HEK293T (cell line): ENCODE data around the gene TNPO3.

Experiments used
- CTCF ChIA-PET: fragments of 350-600 bp; formaldehyde crosslinking; extraction: SDS; loops from one replicate; lab custom pipeline; 2021; ENCODE audit warnings: antibody characterized with exemption, inconsistent platforms; lab: Yijun Ruan, JAX
- POLR2A ChIA-PET: fragments of 350-600 bp; formaldehyde crosslinking; extraction: SDS; loops from one replicate; lab custom pipeline; 2020; ENCODE audit warnings: antibody characterized with exemption, inconsistent platforms; lab: Yijun Ruan, JAX
- DNase-seq: peaks from one replicate; pipeline ENCODE4 v3.0.0; 2012; ENCODE audit warnings: mixed read lengths; ENCODE audit errors: extremely low spot score
- ARNT ChIP-seq: fragments of 450-650 bp; IDR thresholded peaks from 2 replicates; pipeline ENCODE4 v1.6.1; 2017; ENCODE audit warnings: mild to moderate bottlenecking
- BHLHE40 ChIP-seq: fragments of 450-650 bp; IDR thresholded peaks from 2 replicates; pipeline ENCODE4 v1.6.1; 2016; ENCODE audit warnings: mild to moderate bottlenecking, moderate library complexity, borderline replicate concordance
- CTBP1 ChIP-seq: fragments of 450-650 bp; IDR thresholded peaks from 2 replicates; pipeline ENCODE4 v1.6.1; 2016; ENCODE audit warnings: borderline replicate concordance
- ELF4 ChIP-seq: fragments of 450-650 bp; IDR thresholded peaks from 2 replicates; pipeline ENCODE4 v1.6.1; 2017; ENCODE audit warnings: antibody characterized with exemption
- FOXA1 ChIP-seq: fragments of 450-650 bp; IDR thresholded peaks from 2 replicates; pipeline ENCODE4 v1.6.1; 2016; ENCODE audit warnings: mild to moderate bottlenecking
- FOXK2 ChIP-seq: fragments of 450-650 bp; IDR thresholded peaks from 2 replicates; pipeline ENCODE4 v1.6.1; 2016; ENCODE audit warnings: mild to moderate bottlenecking
- FOXM1 ChIP-seq: fragments of 450-650 bp; IDR thresholded peaks from 2 replicates; pipeline ENCODE4 v1.6.1; 2017; ENCODE audit warnings: mild to moderate bottlenecking, borderline replicate concordance
- HDGF ChIP-seq: fragments of 450-650 bp; IDR thresholded peaks from 2 replicates; pipeline ENCODE4 v1.6.1; 2017; ENCODE audit warnings: antibody characterized with exemption, borderline replicate concordance
- L3MBTL2 ChIP-seq: fragments of 450-650 bp; conservative IDR thresholded peaks from 2 replicates; pipeline ENCODE4 v1.6.1; 2016; ENCODE audit warnings: mild to moderate bottlenecking
- LEF1 ChIP-seq: fragments of 450-650 bp; IDR thresholded peaks from 2 replicates; pipeline ENCODE4 v1.6.1; 2017; ENCODE audit warnings: mild to moderate bottlenecking, borderline replicate concordance
- NFRKB ChIP-seq: fragments of 450-650 bp; IDR thresholded peaks from 2 replicates; pipeline ENCODE4 v1.6.1; 2016; ENCODE audit warnings: mild to moderate bottlenecking, moderate library complexity
- SP1 ChIP-seq: fragments of 450-650 bp; IDR thresholded peaks from 2 replicates; pipeline ENCODE4 v1.6.1; 2017
- SUZ12 ChIP-seq: fragments of 450-650 bp; IDR thresholded peaks from 2 replicates; pipeline ENCODE4 v1.6.1; 2016; ENCODE audit warnings: mild to moderate bottlenecking
- TARDBP ChIP-seq: fragments of 450-650 bp; IDR thresholded peaks from 2 replicates; pipeline ENCODE4 v1.6.1; 2016
- ZNF384 ChIP-seq: fragments of 450-650 bp; IDR thresholded peaks from 2 replicates; pipeline ENCODE4 v1.6.1; 2016
- TF ChIP-seq, protein P1 (sequence below): fragments of 450-650 bp; IDR thresholded peaks from 2 replicates; pipeline ENCODE4 v1.6.1; 2016

Gene TNPO3

DNA sequence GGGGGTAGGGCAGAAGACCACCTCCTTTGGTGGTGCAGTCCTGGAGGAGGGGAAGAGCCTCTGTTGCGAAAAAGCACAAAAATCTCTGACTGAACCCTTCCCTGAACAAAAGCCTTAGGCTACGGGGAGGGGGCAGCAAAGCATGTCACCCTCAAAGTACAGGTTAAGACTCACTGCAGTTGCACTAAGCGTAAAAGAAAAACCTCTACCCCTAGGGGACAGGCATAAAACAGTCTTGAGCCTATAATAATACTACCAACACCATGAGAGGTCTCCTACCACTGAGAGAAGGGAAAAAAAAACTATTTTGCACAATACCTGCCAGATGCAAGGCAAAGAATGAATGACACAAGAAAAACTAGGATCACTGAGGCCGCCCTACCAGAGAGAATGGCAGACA is 17.3 kb downstream of the TNPO3 start:
- no peak for TF ChIP-seq CTBP1
- no peak for TF ChIP-seq SP1
- no peak for TF ChIP-seq FOXM1
- no peak for TF ChIP-seq FOXA1
- TF ChIP-seq, protein P1, sequence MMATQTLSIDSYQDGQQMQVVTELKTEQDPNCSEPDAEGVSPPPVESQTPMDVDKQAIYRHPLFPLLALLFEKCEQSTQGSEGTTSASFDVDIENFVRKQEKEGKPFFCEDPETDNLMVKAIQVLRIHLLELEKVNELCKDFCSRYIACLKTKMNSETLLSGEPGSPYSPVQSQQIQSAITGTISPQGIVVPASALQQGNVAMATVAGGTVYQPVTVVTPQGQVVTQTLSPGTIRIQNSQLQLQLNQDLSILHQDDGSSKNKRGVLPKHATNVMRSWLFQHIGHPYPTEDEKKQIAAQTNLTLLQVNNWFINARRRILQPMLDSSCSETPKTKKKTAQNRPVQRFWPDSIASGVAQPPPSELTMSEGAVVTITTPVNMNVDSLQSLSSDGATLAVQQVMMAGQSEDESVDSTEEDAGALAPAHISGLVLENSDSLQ: no peak
- TF ChIP-seq L3MBTL2: no peak
- TF ChIP-seq LEF1: no peak
- TF ChIP-seq FOXK2: no peak
- TF ChIP-seq TARDBP: no peak
- no peak for TF ChIP-seq NFRKB
- no peak for TF ChIP-seq SUZ12
- TF ChIP-seq HDGF: no peak
- TF ChIP-seq ARNT: no peak
- no peak for TF ChIP-seq ELF4
- no peak for TF ChIP-seq ZNF384
- no peak for TF ChIP-seq BHLHE40
- POLR2A ChIA-PET: no interaction called here
- no peak for DNase-seq
- CTCF ChIA-PET: no interaction called here

DNA sequence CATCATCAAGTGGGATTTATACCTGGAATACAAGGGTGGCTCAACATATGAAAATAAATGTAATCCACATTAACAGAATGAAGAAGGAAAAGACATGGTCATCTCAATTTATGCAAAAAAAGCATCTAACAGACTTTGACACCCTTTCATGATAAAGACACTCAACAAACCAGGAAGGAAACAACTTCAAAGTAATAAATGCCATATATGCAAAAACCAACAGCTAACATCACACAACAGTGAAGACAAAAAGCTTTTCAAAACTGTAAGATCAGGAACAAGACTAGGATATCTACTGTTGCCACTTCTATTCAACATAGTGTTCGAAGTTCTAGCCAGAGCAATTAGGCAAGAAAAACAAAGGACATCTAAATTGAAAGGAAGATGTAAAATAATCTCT is 22.9 kb downstream of the TNPO3 start:
- CTCF ChIA-PET: no interaction called here
- DNase-seq: no peak
- POLR2A ChIA-PET: no interaction called here
- TF ChIP-seq NFRKB (no peak), FOXM1 (no peak), ARNT (no peak), ZNF384 (no peak), SUZ12 (no peak), LEF1 (no peak), TARDBP (no peak), CTBP1 (no peak), FOXK2 (no peak), SP1 (no peak), HDGF (no peak), L3MBTL2 (no peak), ELF4 (no peak), BHLHE40 (no peak), FOXA1 (no peak)
- TF ChIP-seq, protein P1: no peak

DNA sequence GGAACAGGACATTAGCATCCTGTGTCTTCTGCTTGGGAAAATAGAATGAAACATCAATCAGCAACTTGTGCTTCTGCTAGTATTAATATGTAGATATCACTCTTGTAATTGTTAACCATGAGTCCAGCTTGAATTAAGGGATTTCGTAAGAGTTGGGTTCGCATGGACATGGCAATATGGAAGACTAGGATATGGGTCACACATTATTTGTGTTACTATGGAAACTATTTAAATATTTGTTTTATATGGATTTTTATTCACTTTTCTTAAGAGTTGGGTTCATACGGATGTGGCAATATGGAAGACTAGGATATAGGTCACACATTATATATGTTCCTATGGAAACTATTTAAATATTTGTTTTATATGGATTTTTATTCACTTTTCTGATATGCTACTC is 24.5 kb downstream of the TNPO3 start:
- CTCF ChIA-PET: no interaction called here
- DNase-seq: no peak
- no peak for TF ChIP-seq FOXA1
- no peak for TF ChIP-seq HDGF
- TF ChIP-seq CTBP1: no peak
- no peak for TF ChIP-seq TARDBP
- TF ChIP-seq FOXK2: no peak
- TF ChIP-seq FOXM1: no peak
- TF ChIP-seq, protein P1: no peak
- no peak for TF ChIP-seq BHLHE40
- TF ChIP-seq SUZ12: no peak
- no peak for TF ChIP-seq NFRKB
- no peak for TF ChIP-seq ZNF384
- TF ChIP-seq SP1: no peak
- no peak for TF ChIP-seq LEF1
- POLR2A ChIA-PET: no interaction called here

DNA sequence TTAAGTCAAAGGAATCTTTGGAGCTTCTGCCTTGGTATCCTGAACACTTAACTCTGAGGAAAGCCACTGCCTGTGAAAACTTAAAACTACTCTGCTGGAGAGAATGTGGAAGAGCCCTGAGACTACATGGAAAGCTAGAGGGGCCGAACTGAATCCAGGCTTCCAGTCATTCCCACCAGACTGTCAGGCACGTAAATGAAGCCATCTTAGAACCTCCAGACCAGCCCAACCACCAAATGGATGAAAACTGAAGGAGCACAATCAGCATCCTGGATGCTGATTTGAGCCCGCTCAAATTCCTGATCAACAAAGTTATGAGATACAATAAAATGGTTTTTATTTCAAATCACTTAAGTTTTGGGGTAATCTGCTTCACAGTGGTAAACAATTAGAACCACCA is 30.8 kb downstream of the TNPO3 start:
- ChIA-PET CTCF (no interaction called here), POLR2A (interaction anchor here (2.1 kb wide), 1 partner anchor 30 kb away, joined by 6 read pairs; the partner anchor contains the start of gene TNPO3)
- no peak for DNase-seq
- TF ChIP-seq FOXA1: no peak
- no peak for TF ChIP-seq ELF4
- no peak for TF ChIP-seq SP1
- no peak for TF ChIP-seq CTBP1
- TF ChIP-seq L3MBTL2: no peak
- no peak for TF ChIP-seq SUZ12
- no peak for TF ChIP-seq FOXM1
- TF ChIP-seq, protein P1: no peak
- TF ChIP-seq BHLHE40: no peak

DNA sequence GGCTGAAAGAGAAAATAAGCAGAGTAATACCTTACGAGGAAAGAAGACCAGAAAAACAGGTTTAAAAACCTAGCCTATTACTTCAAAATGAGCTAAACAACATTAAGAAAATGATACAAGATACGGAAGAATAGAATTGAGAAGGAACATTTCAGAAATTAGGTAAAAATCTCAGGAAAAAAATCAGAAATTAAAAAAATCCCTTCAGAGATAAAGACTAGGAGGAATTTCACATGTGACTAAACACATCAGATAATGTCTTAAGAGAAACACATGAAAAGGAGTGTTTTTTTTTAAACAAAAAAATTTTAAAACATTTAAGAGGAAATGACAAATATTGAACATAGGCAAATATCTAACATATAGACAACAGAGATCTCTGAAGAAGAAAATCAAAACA is 33.3 kb downstream of the TNPO3 start:
- ChIA-PET CTCF (no interaction called here), POLR2A (no interaction called here)
- no peak for DNase-seq
- TF ChIP-seq ELF4: no peak
- TF ChIP-seq SUZ12: no peak
- TF ChIP-seq HDGF: no peak
- no peak for TF ChIP-seq FOXK2
- TF ChIP-seq LEF1: no peak
- TF ChIP-seq ZNF384: no peak
- no peak for TF ChIP-seq SP1
- TF ChIP-seq BHLHE40: no peak

DNA sequence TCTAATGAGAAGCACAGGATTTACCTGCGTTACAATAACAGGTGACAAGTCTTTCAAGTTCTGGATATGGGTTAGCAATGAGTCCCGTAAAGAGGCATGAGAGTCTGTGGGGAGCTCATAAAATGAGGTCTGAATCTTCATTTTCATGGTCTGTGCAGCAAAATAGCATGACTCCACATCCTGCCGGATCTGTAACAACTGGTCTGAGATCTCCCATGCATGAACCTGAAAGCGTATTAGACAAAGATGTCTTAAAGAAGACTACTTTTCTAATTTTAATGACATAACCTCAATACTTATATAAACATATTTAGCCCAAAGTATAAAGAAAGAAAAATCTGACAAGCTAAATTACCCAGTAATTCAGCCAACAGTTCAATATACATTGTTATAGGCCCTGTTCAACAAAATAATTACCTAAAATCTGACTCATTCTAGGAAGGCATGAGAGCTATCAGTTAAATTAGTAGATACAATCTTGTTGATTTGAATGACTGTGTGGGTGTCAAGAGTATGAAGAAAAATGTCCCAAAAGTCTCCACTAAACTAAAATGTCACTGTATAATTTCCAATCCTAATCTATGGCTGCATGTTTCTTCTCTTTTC is 36.9 kb downstream of the TNPO3 start:
- no peak for DNase-seq
- TF ChIP-seq NFRKB (no peak), FOXK2 (no peak), BHLHE40 (no peak), SUZ12 (no peak), FOXA1 (no peak), ELF4 (no peak), L3MBTL2 (no peak), HDGF (no peak), TARDBP (no peak)
- TF ChIP-seq, protein P1: no peak
- ChIA-PET POLR2A (no interaction called here), CTCF (no interaction called here)
